H9 (cell line): ENCODE results near the gene ERVFRD-1. TPM values are rescaled to one million over a fixed set of nuclear protein-coding genes. Genes with fewer than 3 reads are reported as not detected.

Source experiments
- DNase-seq: peaks from one replicate; pipeline ENCODE4 v3.0.0-alpha.2; 2017
- H2AFZ ChIP-seq: one replicate; pipeline ENCODE4 v1.6.1; 2013; ENCODE audit warnings: mild to moderate bottlenecking, low read length, control low read depth, moderate library complexity
- H2AK5ac ChIP-seq: 2 replicates; pipeline ENCODE4 v1.6.1; 2013; ENCODE audit warnings: low read length, control low read depth, mixed read lengths; ENCODE audit not compliant: insufficient read length
- H2BK120ac ChIP-seq: one replicate; pipeline ENCODE4 v1.6.1; 2013; ENCODE audit warnings: low read depth, mild to moderate bottlenecking, low read length, control low read depth, inconsistent platforms; ENCODE audit not compliant: poor library complexity, severe bottlenecking
- H2BK12ac ChIP-seq: 2 replicates; pipeline ENCODE4 v1.6.1; 2013; ENCODE audit warnings: low read length, control low read depth, mixed read lengths, low read depth; ENCODE audit not compliant: insufficient read length
- H2BK15ac ChIP-seq: 2 replicates; pipeline ENCODE4 v1.6.1; 2013; ENCODE audit warnings: low read depth, low read length, control low read depth
- H2BK20ac ChIP-seq: one replicate; pipeline ENCODE4 v1.6.1; 2013; ENCODE audit warnings: low read depth, mild to moderate bottlenecking, low read length, control low read depth, inconsistent platforms; ENCODE audit not compliant: poor library complexity, severe bottlenecking
- H2BK5ac ChIP-seq: 2 replicates; pipeline ENCODE4 v1.6.1; 2013; ENCODE audit warnings: low read length, control low read depth, mixed read lengths; ENCODE audit not compliant: insufficient read length
- H3K14ac ChIP-seq: 2 replicates; pipeline ENCODE4 v1.6.1; 2013; ENCODE audit warnings: low read length, control low read depth; ENCODE audit not compliant: insufficient read depth
- H3K18ac ChIP-seq: 2 replicates; pipeline ENCODE4 v1.6.1; 2013; ENCODE audit warnings: low read depth, mild to moderate bottlenecking, mixed read lengths, low read length, control low read depth; ENCODE audit not compliant: insufficient read length
- H3K23ac ChIP-seq: 2 replicates; pipeline ENCODE4 v1.6.1; 2013; ENCODE audit warnings: low read length, control low read depth, mixed read lengths, low read depth; ENCODE audit not compliant: insufficient read length
- H3K23me2 ChIP-seq: 2 replicates; pipeline ENCODE4 v1.6.1; 2013; ENCODE audit warnings: low read depth, mild to moderate bottlenecking, mixed read lengths, low read length, control low read depth; ENCODE audit not compliant: insufficient read length, poor library complexity, severe bottlenecking
- H3K27ac ChIP-seq: 2 replicates; pipeline ENCODE4 v1.5.1; 2013; ENCODE audit warnings: low read length, control low read depth, mixed read lengths, low read depth; ENCODE audit not compliant: insufficient read length
- H3K27me3 ChIP-seq: 2 replicates; pipeline ENCODE4 v1.6.1; 2013; ENCODE audit warnings: low read length, control low read depth, inconsistent platforms; ENCODE audit not compliant: insufficient read depth
- H3K4ac ChIP-seq: 2 replicates; pipeline ENCODE4 v1.6.1; 2013; ENCODE audit warnings: low read depth, mild to moderate bottlenecking, control low read depth, inconsistent platforms, low read length, moderate library complexity
- H3K4me1 ChIP-seq: 2 replicates; pipeline ENCODE4 v1.6.1; 2013; ENCODE audit warnings: low read length, control low read depth, inconsistent platforms; ENCODE audit not compliant: insufficient read depth
- H3K4me2 ChIP-seq: 2 replicates; pipeline ENCODE4 v1.6.1; 2013; ENCODE audit warnings: low read length, control low read depth, mixed read lengths; ENCODE audit not compliant: insufficient read length, insufficient read depth
- H3K56ac ChIP-seq: 2 replicates; pipeline ENCODE4 v1.6.1; 2013; ENCODE audit warnings: low read depth, mild to moderate bottlenecking, mixed read lengths, low read length, control low read depth; ENCODE audit not compliant: insufficient read length
- H3K79me1 ChIP-seq: 2 replicates; pipeline ENCODE4 v1.6.1; 2013; ENCODE audit warnings: low read depth, mild to moderate bottlenecking, moderate library complexity, low read length, control low read depth, inconsistent platforms; ENCODE audit not compliant: insufficient read depth, poor library complexity, severe bottlenecking
- H3K79me2 ChIP-seq: 2 replicates; pipeline ENCODE4 v1.6.1; 2013; ENCODE audit warnings: low read length, control low read depth, inconsistent platforms; ENCODE audit not compliant: insufficient read depth
- H3K9ac ChIP-seq: 2 replicates; pipeline ENCODE4 v1.6.1; 2013; ENCODE audit warnings: low read length, control low read depth, mixed read lengths; ENCODE audit not compliant: insufficient read length; ENCODE audit errors: extremely low read depth
- H3K9me3 ChIP-seq: one replicate; pipeline ENCODE4 v1.6.1; 2013; ENCODE audit warnings: low read depth, low read length, inconsistent platforms; ENCODE audit not compliant: control insufficient read depth
- H3T11ph ChIP-seq: one replicate; pipeline ENCODE4 v1.6.1; 2013; ENCODE audit warnings: mild to moderate bottlenecking, low read length, control low read depth, inconsistent platforms
- H4K20me1 ChIP-seq: one replicate; pipeline ENCODE4 v1.6.1; 2013; ENCODE audit not compliant: control insufficient read depth, insufficient read length, insufficient read depth
- H4K5ac ChIP-seq: 2 replicates; pipeline ENCODE4 v1.6.1; 2013; ENCODE audit warnings: low read depth, mild to moderate bottlenecking, mixed read lengths, low read length, control low read depth; ENCODE audit not compliant: insufficient read length
- H4K8ac ChIP-seq: replicated peaks from 2 replicates; pipeline ENCODE4 v1.6.1; 2013; ENCODE audit warnings: low read length, control low read depth, mixed read lengths, low read depth; ENCODE audit not compliant: insufficient read length
- H4K91ac ChIP-seq: 2 replicates; pipeline ENCODE4 v1.6.1; 2013; ENCODE audit warnings: low read depth, mild to moderate bottlenecking, moderate library complexity, mixed read lengths, low read length, control low read depth; ENCODE audit not compliant: insufficient read length
- H3K27ac Mint-ChIP-seq, 3 experiments: 2 replicates in 2 of 3; 3 replicates in 1 of 3; pipeline ENCODE4 v1.8.0; 2020 to 2021; ENCODE audit warnings: mixed read lengths in 3 of 3, mild to moderate bottlenecking in 1 of 3, moderate library complexity in 1 of 3
- H3K27me3 Mint-ChIP-seq: 2 replicates; pipeline ENCODE4 v1.8.0; 2021; ENCODE audit warnings: low read depth, mild to moderate bottlenecking, moderate library complexity, mixed read lengths
- H3K36me3 Mint-ChIP-seq, 3 experiments: 2 replicates in 2 of 3; 3 replicates in 1 of 3; pipeline ENCODE4 v1.8.0; 2020 to 2021; ENCODE audit warnings: low read depth in 3 of 3, mixed read lengths in 3 of 3; ENCODE audit not compliant: insufficient read depth in 1 of 3
- H3K4me1 Mint-ChIP-seq, 2 experiments: 2 replicates each; pipeline ENCODE4 v1.8.0; 2020; ENCODE audit warnings: mixed read lengths in 2 of 2
- H3K4me3 Mint-ChIP-seq, 2 experiments: 2 replicates in 1 of 2; 3 replicates in 1 of 2; pipeline ENCODE4 v1.8.0; 2020 to 2021; ENCODE audit warnings: mild to moderate bottlenecking in 2 of 2, mixed read lengths in 2 of 2, moderate library complexity in 1 of 2
- H3K9me3 Mint-ChIP-seq, 2 experiments: 2 replicates in 1 of 2; 3 replicates in 1 of 2; pipeline ENCODE4 v1.8.0; 2020; ENCODE audit warnings: mild to moderate bottlenecking in 2 of 2, mixed read lengths in 2 of 2, moderate library complexity in 1 of 2
- total RNA-seq: library from RNA; stranded (reverse); gene quantifications from 2 replicates; pipeline ENCODE4 v1.2.1, GENCODE V29; 2021
- TF ChIP-seq, protein P1 (sequence below): fragments of 200-600 bp; sonication (generic); conservative IDR thresholded peaks from 3 replicates; pipeline ENCODE4 v1.8.0; 2021; ENCODE audit warnings: antibody characterized with exemption, mild to moderate bottlenecking

ERVFRD-1 gene
- total RNA-seq, 1 experiment from 2014 or later: not detected

DNA sequence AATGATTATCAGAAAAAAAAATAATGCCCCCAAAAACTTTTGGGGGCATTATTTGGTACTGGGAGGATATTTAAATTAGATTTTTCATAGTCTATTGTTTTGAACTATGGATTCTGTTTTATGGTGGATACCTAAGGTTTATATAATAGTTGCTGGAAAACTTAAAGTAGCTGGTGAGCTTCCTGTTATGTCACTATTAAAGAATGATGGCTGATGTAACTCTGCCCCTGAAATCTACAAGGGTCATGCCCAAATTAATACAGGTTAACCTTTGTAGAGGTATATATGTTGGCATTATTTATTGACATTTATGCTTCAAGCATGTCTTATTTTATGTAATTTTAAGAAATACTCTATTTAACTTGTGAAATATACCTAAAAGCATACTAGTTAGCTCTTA is 25.3 kb upstream of the ERVFRD-1 start:
- no peak overlapping the region for H3K56ac ChIP-seq
- no peak overlapping the region for H3T11ph ChIP-seq
- no peak overlapping the region for H2BK20ac ChIP-seq
- H3K14ac ChIP-seq: no peak overlapping the region
- H3K4me1 ChIP-seq: no peaks in the 10 kb centered on the region
- no peaks in the 10 kb centered on the region for H3K9me3 Mint-ChIP-seq
- no peak for DNase-seq
- no peaks in the 10 kb centered on the region for H3K79me1 ChIP-seq
- no peak overlapping the region for H2AFZ ChIP-seq
- H4K5ac ChIP-seq: no peak overlapping the region
- H3K9me3 ChIP-seq: no peaks in the 10 kb centered on the region
- H4K91ac ChIP-seq: no peak overlapping the region
- TF ChIP-seq, protein P1, sequence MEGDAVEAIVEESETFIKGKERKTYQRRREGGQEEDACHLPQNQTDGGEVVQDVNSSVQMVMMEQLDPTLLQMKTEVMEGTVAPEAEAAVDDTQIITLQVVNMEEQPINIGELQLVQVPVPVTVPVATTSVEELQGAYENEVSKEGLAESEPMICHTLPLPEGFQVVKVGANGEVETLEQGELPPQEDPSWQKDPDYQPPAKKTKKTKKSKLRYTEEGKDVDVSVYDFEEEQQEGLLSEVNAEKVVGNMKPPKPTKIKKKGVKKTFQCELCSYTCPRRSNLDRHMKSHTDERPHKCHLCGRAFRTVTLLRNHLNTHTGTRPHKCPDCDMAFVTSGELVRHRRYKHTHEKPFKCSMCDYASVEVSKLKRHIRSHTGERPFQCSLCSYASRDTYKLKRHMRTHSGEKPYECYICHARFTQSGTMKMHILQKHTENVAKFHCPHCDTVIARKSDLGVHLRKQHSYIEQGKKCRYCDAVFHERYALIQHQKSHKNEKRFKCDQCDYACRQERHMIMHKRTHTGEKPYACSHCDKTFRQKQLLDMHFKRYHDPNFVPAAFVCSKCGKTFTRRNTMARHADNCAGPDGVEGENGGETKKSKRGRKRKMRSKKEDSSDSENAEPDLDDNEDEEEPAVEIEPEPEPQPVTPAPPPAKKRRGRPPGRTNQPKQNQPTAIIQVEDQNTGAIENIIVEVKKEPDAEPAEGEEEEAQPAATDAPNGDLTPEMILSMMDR: no peak
- no peak overlapping the region for H3K27ac ChIP-seq
- no peak overlapping the region for H2BK5ac ChIP-seq
- H2BK120ac ChIP-seq: no peak overlapping the region
- H3K4me2 ChIP-seq: no peak overlapping the region
- H2BK12ac ChIP-seq: no peak overlapping the region
- no peaks in the 10 kb centered on the region for H3K79me2 ChIP-seq
- H2AK5ac ChIP-seq: no peak overlapping the region
- H3K36me3 Mint-ChIP-seq: peaks cover 6 to 13% (median 13%) of the 10 kb centered on the region in 3 experiments; a peak in 5 of 7 replicates
- H4K8ac ChIP-seq: no peak overlapping the region
- H3K23ac ChIP-seq: no peak overlapping the region
- H3K4ac ChIP-seq: no peak overlapping the region
- H4K20me1 ChIP-seq: no peaks in the 10 kb centered on the region
- peaks cover 13 to 17% of the 10 kb centered on the region in 2 experiments for H3K4me1 Mint-ChIP-seq
- H3K27me3 Mint-ChIP-seq: no peaks in the 10 kb centered on the region
- no peaks in the 10 kb centered on the region for H3K27me3 ChIP-seq
- no peak overlapping the region for H3K9ac ChIP-seq
- no peak overlapping the region for H2BK15ac ChIP-seq
- no peak overlapping the region for H3K27ac Mint-ChIP-seq
- H3K23me2 ChIP-seq: no peaks in the 10 kb centered on the region
- no peak overlapping the region for H3K18ac ChIP-seq
- H3K4me3 Mint-ChIP-seq: no peak overlapping the region
